ENCODE data around the gene KPNB1.

The KPNB1 gene

GRCh38 chr17:47636273-47637030, 13.3 kb upstream of the KPNB1 start:
- no peaks in the 10 kb centered on the region for H3K27me3 ChIP-seq (ENCODE audit: control insufficient read depth in 1 of 2, insufficient read depth in 2 of 2, low read length in 2 of 2)
- no peaks in the 10 kb centered on the region for H3K36me3 ChIP-seq (ENCODE audit: control insufficient read depth in 1 of 2, insufficient read depth in 2 of 2, low read length in 2 of 2)
- H3K9me3 ChIP-seq (ENCODE audit: control insufficient read depth in 1 of 2, low read length in 2 of 2), result no peaks in the 10 kb centered on the region
- H3K27ac ChIP-seq (ENCODE audit: low read depth, low read length), result no peak overlapping the region
- H3K9ac ChIP-seq (ENCODE audit: low read depth in 1 of 2, low read length in 2 of 2), result no peak overlapping the region
- no peaks in the 10 kb centered on the region for H3K4me1 ChIP-seq (ENCODE audit: control insufficient read depth in 1 of 2, insufficient read depth in 2 of 2, low read length in 2 of 2)
- H3K4me3 ChIP-seq (ENCODE audit: low read depth in 1 of 2, low read length in 2 of 2), result no peak overlapping the region

GRCh38 chr17:47638903-47639302, 10.8 kb upstream of the KPNB1 start:
- no peak overlapping the region for H3K9ac ChIP-seq (ENCODE audit: low read depth in 1 of 2, low read length in 2 of 2)
- H3K27ac ChIP-seq (ENCODE audit: low read depth, low read length), result no peak overlapping the region
- H3K4me1 ChIP-seq (ENCODE audit: control insufficient read depth in 1 of 2, insufficient read depth in 2 of 2, low read length in 2 of 2), result no peaks in the 10 kb centered on the region
- no peak overlapping the region for H3K4me3 ChIP-seq (ENCODE audit: low read depth in 1 of 2, low read length in 2 of 2)
- H3K36me3 ChIP-seq (ENCODE audit: control insufficient read depth in 1 of 2, insufficient read depth in 2 of 2, low read length in 2 of 2), result no peaks in the 10 kb centered on the region
- H3K27me3 ChIP-seq (ENCODE audit: control insufficient read depth in 1 of 2, insufficient read depth in 2 of 2, low read length in 2 of 2), result no peaks in the 10 kb centered on the region
- H3K9me3 ChIP-seq (ENCODE audit: control insufficient read depth in 1 of 2, low read length in 2 of 2), result no peaks in the 10 kb centered on the region

- H3K27me3 ChIP-seq (ENCODE audit: control insufficient read depth in 1 of 2, insufficient read depth in 2 of 2, low read length in 2 of 2), result no peaks in the 10 kb centered on the region
- no peaks in the 10 kb centered on the region for H3K4me1 ChIP-seq (ENCODE audit: control insufficient read depth in 1 of 2, insufficient read depth in 2 of 2, low read length in 2 of 2)
- H3K4me3 ChIP-seq (ENCODE audit: low read depth in 1 of 2, low read length in 2 of 2), result no peak overlapping the region
- no peak overlapping the region for H3K27ac ChIP-seq (ENCODE audit: low read depth, low read length)
- H3K36me3 ChIP-seq (ENCODE audit: control insufficient read depth in 1 of 2, insufficient read depth in 2 of 2, low read length in 2 of 2), result no peaks in the 10 kb centered on the region
- H3K9ac ChIP-seq (ENCODE audit: low read depth in 1 of 2, low read length in 2 of 2), result no peak overlapping the region
- H3K9me3 ChIP-seq (ENCODE audit: control insufficient read depth in 1 of 2, low read length in 2 of 2), result no peaks in the 10 kb centered on the region
Measured at GRCh38 chr17:47640076-47640475, 9.6 kb upstream of the KPNB1 start.

DNA sequence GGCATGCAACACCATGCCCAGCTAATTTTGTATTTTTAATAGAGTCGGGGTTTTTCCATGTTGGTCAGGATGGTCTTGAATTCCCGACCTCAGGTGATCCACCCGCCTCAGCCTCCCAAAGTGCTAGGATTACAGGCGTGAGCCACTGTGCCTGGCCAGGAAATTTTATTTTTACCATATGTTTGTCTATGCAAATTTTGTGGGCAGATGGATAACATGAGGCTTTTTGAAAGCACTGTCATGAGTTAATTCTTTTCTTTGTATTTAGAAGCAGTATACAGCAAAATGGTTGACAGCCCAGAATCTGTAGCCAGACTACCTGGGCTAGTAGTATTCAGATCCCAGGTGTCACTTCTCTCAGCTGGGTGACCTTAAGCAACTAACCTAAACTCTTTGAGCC, 8.5 kb upstream of the KPNB1 start:
- no peaks in the 10 kb centered on the region for H3K4me1 ChIP-seq (ENCODE audit: control insufficient read depth in 1 of 2, insufficient read depth in 2 of 2, low read length in 2 of 2)
- no peaks in the 10 kb centered on the region for H3K9me3 ChIP-seq (ENCODE audit: control insufficient read depth in 1 of 2, low read length in 2 of 2)
- no peak overlapping the region for H3K4me3 ChIP-seq (ENCODE audit: low read depth in 1 of 2, low read length in 2 of 2)
- no peak overlapping the region for H3K9ac ChIP-seq (ENCODE audit: low read depth in 1 of 2, low read length in 2 of 2)
- no peak overlapping the region for H3K27ac ChIP-seq (ENCODE audit: low read depth, low read length)
- H3K27me3 ChIP-seq (ENCODE audit: control insufficient read depth in 1 of 2, insufficient read depth in 2 of 2, low read length in 2 of 2), result no peaks in the 10 kb centered on the region
- H3K36me3 ChIP-seq (ENCODE audit: control insufficient read depth in 1 of 2, insufficient read depth in 2 of 2, low read length in 2 of 2), result no peaks in the 10 kb centered on the region

GRCh38 chr17:47643116-47643515, 6.6 kb upstream of the KPNB1 start:
- H3K36me3 ChIP-seq (ENCODE audit: control insufficient read depth in 1 of 2, insufficient read depth in 2 of 2, low read length in 2 of 2), result no peaks in the 10 kb centered on the region
- no peaks in the 10 kb centered on the region for H3K4me1 ChIP-seq (ENCODE audit: control insufficient read depth in 1 of 2, insufficient read depth in 2 of 2, low read length in 2 of 2)
- H3K9me3 ChIP-seq (ENCODE audit: control insufficient read depth in 1 of 2, low read length in 2 of 2), result no peaks in the 10 kb centered on the region
- H3K27me3 ChIP-seq (ENCODE audit: control insufficient read depth in 1 of 2, insufficient read depth in 2 of 2, low read length in 2 of 2), result no peaks in the 10 kb centered on the region
- H3K9ac ChIP-seq (ENCODE audit: low read depth in 1 of 2, low read length in 2 of 2), result no peak overlapping the region
- no peak overlapping the region for H3K4me3 ChIP-seq (ENCODE audit: low read depth in 1 of 2, low read length in 2 of 2)
- no peak overlapping the region for H3K27ac ChIP-seq (ENCODE audit: low read depth, low read length)

GRCh38 chr17:47644324-47644723, 5.4 kb upstream of the KPNB1 start:
- H3K9ac ChIP-seq (ENCODE audit: low read depth in 1 of 2, low read length in 2 of 2), result no peak overlapping the region
- H3K4me3 ChIP-seq (ENCODE audit: low read depth in 1 of 2, low read length in 2 of 2), result no peak overlapping the region
- H3K4me1 ChIP-seq (ENCODE audit: control insufficient read depth in 1 of 2, insufficient read depth in 2 of 2, low read length in 2 of 2), result peaks cover 4 to 10% of the 10 kb centered on the region in 2 donors
- H3K27me3 ChIP-seq (ENCODE audit: control insufficient read depth in 1 of 2, insufficient read depth in 2 of 2, low read length in 2 of 2), result no peaks in the 10 kb centered on the region
- H3K27ac ChIP-seq (ENCODE audit: low read depth, low read length), result no peak overlapping the region
- H3K36me3 ChIP-seq (ENCODE audit: control insufficient read depth in 1 of 2, insufficient read depth in 2 of 2, low read length in 2 of 2), result no peaks in the 10 kb centered on the region
- H3K9me3 ChIP-seq (ENCODE audit: control insufficient read depth in 1 of 2, low read length in 2 of 2), result no peaks in the 10 kb centered on the region

GRCh38 chr17:47649972-47650524, 329 bp downstream of the KPNB1 start:
- Histone ChIP-seq H3K36me3 (ENCODE audit: control insufficient read depth in 1 of 2, insufficient read depth in 2 of 2, low read length in 2 of 2) (peaks cover 17 to 34% of the 10 kb centered on the region in 2 donors), H3K4me3 (ENCODE audit: low read depth in 1 of 2, low read length in 2 of 2) (peak overlapping the region; percentile 71 to 83), H3K9ac (ENCODE audit: low read depth in 1 of 2, low read length in 2 of 2) (no peak overlapping the region), H3K9me3 (ENCODE audit: control insufficient read depth in 1 of 2, low read length in 2 of 2) (no peaks in the 10 kb centered on the region), H3K27ac (ENCODE audit: low read depth, low read length) (peak overlapping the region; percentile 73), H3K4me1 (ENCODE audit: control insufficient read depth in 1 of 2, insufficient read depth in 2 of 2, low read length in 2 of 2) (peaks cover 21 to 27% of the 10 kb centered on the region in 2 donors), H3K27me3 (ENCODE audit: control insufficient read depth in 1 of 2, insufficient read depth in 2 of 2, low read length in 2 of 2) (no peaks in the 10 kb centered on the region)

GRCh38 chr17:47650525-47651522, 1.1 kb downstream of the KPNB1 start:
- peaks cover 27% of the 10 kb centered on the region in 2 donors for H3K4me1 ChIP-seq (ENCODE audit: control insufficient read depth in 1 of 2, insufficient read depth in 2 of 2, low read length in 2 of 2)
- no peaks in the 10 kb centered on the region for H3K27me3 ChIP-seq (ENCODE audit: control insufficient read depth in 1 of 2, insufficient read depth in 2 of 2, low read length in 2 of 2)
- peaks cover 24 to 42% of the 10 kb centered on the region in 2 donors for H3K36me3 ChIP-seq (ENCODE audit: control insufficient read depth in 1 of 2, insufficient read depth in 2 of 2, low read length in 2 of 2)
- no peak overlapping the region for H3K27ac ChIP-seq (ENCODE audit: low read depth, low read length)
- H3K9ac ChIP-seq (ENCODE audit: low read depth in 1 of 2, low read length in 2 of 2), result peak overlapping the region; percentile 45 to 61
- no peaks in the 10 kb centered on the region for H3K9me3 ChIP-seq (ENCODE audit: control insufficient read depth in 1 of 2, low read length in 2 of 2)
- H3K4me3 ChIP-seq (ENCODE audit: low read depth in 1 of 2, low read length in 2 of 2), result peak overlapping the region; percentile 71 to 83

DNA sequence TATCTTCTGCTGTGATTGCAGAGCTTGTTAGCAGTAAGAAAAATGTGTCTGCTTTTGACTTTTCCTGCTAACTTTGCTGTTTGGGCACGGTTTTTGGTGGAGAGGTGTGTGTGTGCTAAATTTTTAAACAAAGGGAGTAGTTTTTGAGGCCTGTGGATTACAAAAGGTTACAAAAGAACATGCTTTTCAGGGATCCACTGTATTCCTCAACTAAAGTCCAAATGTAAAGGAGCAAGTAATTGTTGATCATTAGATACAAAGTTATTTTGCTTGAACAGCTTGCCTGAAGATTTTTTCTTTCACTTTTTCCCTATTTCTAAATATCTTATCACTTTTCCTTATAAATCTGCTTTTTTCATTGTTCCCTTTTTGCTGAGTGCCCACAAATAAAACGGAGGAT, 2.0 kb downstream of the KPNB1 start:
- Histone ChIP-seq H3K36me3 (ENCODE audit: control insufficient read depth in 1 of 2, insufficient read depth in 2 of 2, low read length in 2 of 2) (peaks cover 30 to 50% of the 10 kb centered on the region in 2 donors), H3K4me3 (ENCODE audit: low read depth in 1 of 2, low read length in 2 of 2) (no peak overlapping the region), H3K9me3 (ENCODE audit: control insufficient read depth in 1 of 2, low read length in 2 of 2) (no peaks in the 10 kb centered on the region), H3K9ac (ENCODE audit: low read depth in 1 of 2, low read length in 2 of 2) (no peak overlapping the region), H3K4me1 (ENCODE audit: control insufficient read depth in 1 of 2, insufficient read depth in 2 of 2, low read length in 2 of 2) (peaks cover 27% of the 10 kb centered on the region in 2 donors), H3K27ac (ENCODE audit: low read depth, low read length) (no peak overlapping the region), H3K27me3 (ENCODE audit: control insufficient read depth in 1 of 2, insufficient read depth in 2 of 2, low read length in 2 of 2) (no peaks in the 10 kb centered on the region)

DNA sequence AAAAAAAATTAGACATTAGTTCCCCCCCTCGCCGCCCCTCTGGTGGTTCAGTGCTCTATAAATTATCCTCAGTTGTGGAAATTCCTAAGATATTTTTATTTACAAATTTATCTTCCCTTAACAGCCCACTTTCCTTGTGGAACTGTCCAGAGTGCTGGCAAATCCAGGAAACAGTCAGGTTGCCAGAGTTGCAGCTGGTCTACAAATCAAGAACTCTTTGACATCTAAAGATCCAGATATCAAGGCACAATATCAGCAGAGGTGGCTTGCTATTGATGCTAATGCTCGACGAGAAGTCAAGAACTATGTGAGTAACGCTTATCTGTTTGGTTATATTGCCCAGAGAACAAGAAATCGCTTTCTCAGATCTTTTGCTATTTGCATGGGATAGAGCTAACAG, 2.9 kb downstream of the KPNB1 start:
- Histone ChIP-seq H3K27ac (ENCODE audit: low read depth, low read length) (no peak overlapping the region), H3K27me3 (ENCODE audit: control insufficient read depth in 1 of 2, insufficient read depth in 2 of 2, low read length in 2 of 2) (no peaks in the 10 kb centered on the region), H3K9me3 (ENCODE audit: control insufficient read depth in 1 of 2, low read length in 2 of 2) (no peaks in the 10 kb centered on the region), H3K4me1 (ENCODE audit: control insufficient read depth in 1 of 2, insufficient read depth in 2 of 2, low read length in 2 of 2) (peaks cover 27% of the 10 kb centered on the region in 2 donors), H3K9ac (ENCODE audit: low read depth in 1 of 2, low read length in 2 of 2) (no peak overlapping the region), H3K36me3 (ENCODE audit: control insufficient read depth in 1 of 2, insufficient read depth in 2 of 2, low read length in 2 of 2) (peaks cover 39 to 59% of the 10 kb centered on the region in 2 donors), H3K4me3 (ENCODE audit: low read depth in 1 of 2, low read length in 2 of 2) (no peak overlapping the region)
